ENCODE data around the gene ITPR1.

GRCh38 chr3:4780545-4780957 lies 287.4 kb downstream of the ITPR1 start:
- TF ChIP-seq EP300 (IDR thresholded peaks at IDR 0.05; ENCODE audit: low read depth) (no peak), POLR2A (IDR thresholded peaks at IDR 0.05) (no peak), CTCF (IDR thresholded peaks at IDR 0.05) (no peak)
